SK-N-MC (cell line): Measurements from ENCODE around the gene CRIP3.
"Not testable (repeated sequence)": the region's sequence is repeated elsewhere in the genome, so short reads cannot be mapped to it uniquely, and the experiment has no call there.

Experiments
- DNase-seq: peaks from one replicate; pipeline ENCODE4 v3.0.0-alpha.2; 2011; ENCODE audit warnings: low read depth, low spot score
- H3K27ac ChIP-seq: fragments of 200-600 bp; sonication (generic); 2 replicates; pipeline ENCODE4 v1.5.1; 2016; ENCODE audit warnings: mixed run types
- H3K36me3 ChIP-seq: fragments of 200-600 bp; sonication (generic); 2 replicates; pipeline ENCODE4 v1.6.1; 2017; ENCODE audit warnings: antibody characterized with exemption, low read length, mixed read lengths; ENCODE audit not compliant: insufficient read depth
- H3K4me3 ChIP-seq: fragments of 200-600 bp; sonication (generic); 2 replicates; pipeline ENCODE4 v1.5.1; 2016
- H3K9ac ChIP-seq: fragments of 200-600 bp; sonication (generic); 2 replicates; pipeline ENCODE4 v1.8.0; 2017; ENCODE audit warnings: mixed run types, mixed read lengths; ENCODE audit not compliant: insufficient read length
- H3K9me3 ChIP-seq: fragments of 200-600 bp; sonication (generic); 2 replicates; pipeline ENCODE4 v1.6.1; 2017; ENCODE audit warnings: low read depth, mild to moderate bottlenecking, antibody characterized with exemption, low read length, moderate library complexity, mixed read lengths
- EZH2 ChIP-seq: fragments of 200-600 bp; sonication (generic); IDR thresholded peaks from one replicate; pipeline ENCODE4 v1.6.1; 2017; ENCODE audit warnings: antibody characterized with exemption
- FOXP2 ChIP-seq: optimal IDR thresholded peaks from 2 replicates; pipeline ENCODE3; 2011; ENCODE audit warnings: mild to moderate bottlenecking, moderate library complexity; ENCODE audit not compliant: insufficient read depth; ENCODE audit errors: extremely low read length, control extremely low read depth
- POLR2AphosphoS5 ChIP-seq: IDR thresholded peaks from 2 replicates; pipeline ENCODE4 v1.6.1; 2012; ENCODE audit warnings: mild to moderate bottlenecking, low read depth, low read length, borderline replicate concordance

CRIP3 gene

DNA sequence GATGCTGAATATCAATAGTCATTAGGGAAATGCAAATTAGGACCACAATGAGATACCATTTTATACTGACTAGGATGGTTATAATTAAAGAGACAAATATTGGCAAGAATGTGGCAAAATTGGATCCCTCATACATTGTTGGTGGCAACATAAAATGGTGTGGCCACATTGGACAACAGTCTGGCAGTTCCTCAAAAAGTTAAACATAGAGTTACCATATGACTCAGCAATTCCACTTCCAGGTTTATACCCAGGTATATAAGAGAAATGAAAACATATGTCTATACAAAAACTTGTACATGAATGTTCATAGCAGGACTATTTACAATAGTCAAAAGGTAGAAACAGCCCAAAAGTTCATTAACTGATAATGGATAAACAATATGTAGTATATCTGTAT, 2.0 kb upstream of the CRIP3 start:
- Histone ChIP-seq H3K4me3 (no peak overlapping the region), H3K9me3 (no peaks in the 10 kb centered on the region), H3K9ac (no peak overlapping the region), H3K36me3 (no peaks in the 10 kb centered on the region), H3K27ac (no peak overlapping the region)
- TF ChIP-seq EZH2 (no peak), POLR2AphosphoS5 (no peak), FOXP2 (no peak)
- DNase-seq = no peak

DNA sequence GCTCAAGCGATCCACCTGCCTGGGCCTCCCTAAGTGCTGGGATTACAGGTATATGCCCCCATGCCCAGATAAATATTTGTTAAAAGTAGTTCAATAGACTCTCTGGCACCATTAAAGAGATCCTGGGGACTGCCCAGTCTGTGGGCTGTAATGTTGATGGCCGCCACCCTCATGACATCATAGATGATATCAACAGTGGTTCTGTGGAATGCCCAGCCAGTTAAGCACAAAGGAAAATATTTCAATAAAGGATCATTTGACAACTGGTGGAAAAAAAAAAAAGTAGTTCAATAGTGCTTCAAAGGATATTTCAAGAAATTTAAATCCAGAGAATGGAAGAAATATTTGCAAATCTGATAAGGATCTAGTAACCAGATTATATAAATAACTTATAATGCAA, 1.5 kb upstream of the CRIP3 start:
- H3K9ac ChIP-seq = no peak overlapping the region
- no peak overlapping the region for H3K4me3 ChIP-seq
- H3K36me3 ChIP-seq = no peaks in the 10 kb centered on the region
- H3K9me3 ChIP-seq = no peaks in the 10 kb centered on the region
- TF ChIP-seq POLR2AphosphoS5 = no peak
- TF ChIP-seq EZH2 = no peak
- TF ChIP-seq FOXP2 = no peak
- DNase-seq = no peak
- H3K27ac ChIP-seq = no peak overlapping the region

DNA sequence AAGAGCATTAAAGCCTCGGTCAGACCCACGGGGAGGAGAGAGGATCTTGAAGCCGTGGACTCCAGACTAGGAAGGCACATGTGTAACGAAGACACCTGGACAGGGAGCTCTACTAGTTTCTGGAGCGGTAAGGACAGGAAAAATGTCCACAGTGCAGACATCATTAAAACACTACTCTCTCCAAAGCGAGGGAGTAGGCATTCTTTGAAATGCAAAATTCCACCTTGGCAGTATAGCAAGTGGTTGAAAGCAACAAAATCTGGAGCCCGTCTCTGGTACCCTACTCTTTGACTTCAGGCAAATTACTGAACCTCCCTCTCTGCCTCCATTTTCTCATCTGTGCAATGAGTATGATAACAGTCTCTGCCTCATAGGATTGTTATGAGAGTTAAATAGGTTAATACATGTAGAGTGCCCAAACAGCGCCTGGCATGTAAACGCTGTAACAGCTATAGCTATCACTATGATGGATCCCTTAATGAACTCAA, 408 bp upstream of the CRIP3 start:
- H3K9me3 ChIP-seq = no peaks in the 10 kb centered on the region
- peak overlapping the region; percentile 36; the same call in 1 of the 2 replicates for H3K4me3 ChIP-seq
- no peak for DNase-seq
- no peak overlapping the region for H3K27ac ChIP-seq
- H3K9ac ChIP-seq = no peak overlapping the region
- TF ChIP-seq FOXP2 = no peak
- no peak for TF ChIP-seq POLR2AphosphoS5
- no peak for TF ChIP-seq EZH2
- no peaks in the 10 kb centered on the region for H3K36me3 ChIP-seq

DNA sequence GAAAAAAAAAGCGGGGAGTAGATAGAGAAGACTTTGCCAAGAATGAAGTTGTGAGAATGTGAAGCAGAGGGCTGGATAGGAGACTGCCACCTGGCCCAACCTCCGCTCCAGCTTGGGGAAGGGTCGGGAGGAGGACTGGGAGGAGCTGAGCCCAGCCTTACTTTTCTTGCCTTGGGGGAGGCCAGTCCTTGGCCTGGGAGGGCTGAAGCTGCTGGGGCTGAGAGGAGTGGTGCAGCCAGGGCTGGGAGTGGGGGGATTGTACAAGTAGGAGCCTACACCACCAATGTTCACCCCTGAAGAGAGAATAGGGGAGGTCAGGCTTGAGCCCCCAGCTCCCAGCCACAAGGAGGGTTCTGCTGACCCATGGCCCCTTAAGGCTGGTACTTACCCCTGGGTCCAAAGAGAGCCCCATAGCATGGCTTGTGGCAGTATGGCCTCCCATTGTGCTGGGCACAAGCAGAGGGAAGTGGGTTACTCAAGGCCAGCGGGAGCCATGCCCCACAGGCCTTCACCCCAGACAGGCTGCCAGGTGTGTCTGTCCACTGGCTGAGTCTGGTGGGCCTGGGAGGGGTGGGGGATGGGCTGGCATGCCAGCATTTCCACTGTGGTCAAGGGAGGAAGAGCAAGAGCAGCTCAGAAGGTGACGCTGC, 1.1 kb downstream of the CRIP3 start:
- TF ChIP-seq POLR2AphosphoS5 (no peak), EZH2 (no peak), FOXP2 (no peak)
- Histone ChIP-seq H3K4me3 (no peak overlapping the region), H3K36me3 (no peaks in the 10 kb centered on the region), H3K9ac (no peak overlapping the region), H3K9me3 (no peaks in the 10 kb centered on the region), H3K27ac (no peak overlapping the region)
- no peak for DNase-seq

DNA sequence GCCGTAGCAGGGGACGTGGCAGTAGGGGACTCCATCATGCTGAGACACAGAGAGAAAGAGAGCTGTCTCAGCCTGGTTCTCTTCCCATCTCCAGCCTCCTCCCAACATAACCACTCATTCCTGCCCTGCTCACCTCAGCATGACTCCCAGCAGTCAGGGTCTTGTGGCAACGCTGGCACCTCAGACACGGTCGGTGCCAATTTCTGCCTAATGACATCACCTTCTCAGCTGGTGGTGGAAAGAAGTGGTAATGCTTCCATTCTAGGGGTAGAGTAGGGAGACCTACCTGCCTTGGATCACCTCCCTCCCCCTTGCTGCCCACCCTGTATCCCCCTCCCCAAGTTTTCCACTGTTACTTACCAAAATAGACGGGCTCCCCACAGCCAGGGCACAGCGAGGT, 2.5 kb downstream of the CRIP3 start:
- H3K4me3 ChIP-seq = no peak overlapping the region
- TF ChIP-seq POLR2AphosphoS5 (no peak), EZH2 (no peak), FOXP2 (no peak)
- no peak overlapping the region for H3K9ac ChIP-seq
- no peaks in the 10 kb centered on the region for H3K36me3 ChIP-seq
- no peaks in the 10 kb centered on the region for H3K9me3 ChIP-seq
- no peak overlapping the region for H3K27ac ChIP-seq
- DNase-seq = no peak

DNA sequence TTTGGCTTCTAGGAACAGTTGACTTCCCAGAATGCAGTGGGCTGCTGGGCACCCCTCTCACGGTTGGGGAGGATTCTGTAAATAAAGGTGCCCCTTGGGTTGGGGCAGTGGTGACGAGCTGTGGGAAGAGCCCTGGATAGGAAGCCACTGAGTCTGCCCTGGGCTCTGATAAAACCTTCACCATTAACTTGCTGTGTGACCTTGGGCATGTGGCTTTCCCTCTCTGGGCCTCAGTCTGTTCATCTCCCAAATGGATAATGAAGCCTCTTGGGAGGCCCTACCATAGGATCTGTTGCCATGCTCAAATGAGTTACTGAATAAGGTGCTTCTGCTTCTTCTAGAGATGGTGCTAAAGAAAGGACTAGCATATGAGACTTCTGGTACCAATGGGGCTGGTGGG, 3.7 kb downstream of the CRIP3 start:
- Histone ChIP-seq H3K27ac (no peak overlapping the region), H3K9me3 (no peaks in the 10 kb centered on the region), H3K4me3 (no peak overlapping the region), H3K9ac (no peak overlapping the region), H3K36me3 (no peaks in the 10 kb centered on the region)
- TF ChIP-seq POLR2AphosphoS5 = no peak
- no peak for TF ChIP-seq FOXP2
- no peak for TF ChIP-seq EZH2
- no peak for DNase-seq

DNA sequence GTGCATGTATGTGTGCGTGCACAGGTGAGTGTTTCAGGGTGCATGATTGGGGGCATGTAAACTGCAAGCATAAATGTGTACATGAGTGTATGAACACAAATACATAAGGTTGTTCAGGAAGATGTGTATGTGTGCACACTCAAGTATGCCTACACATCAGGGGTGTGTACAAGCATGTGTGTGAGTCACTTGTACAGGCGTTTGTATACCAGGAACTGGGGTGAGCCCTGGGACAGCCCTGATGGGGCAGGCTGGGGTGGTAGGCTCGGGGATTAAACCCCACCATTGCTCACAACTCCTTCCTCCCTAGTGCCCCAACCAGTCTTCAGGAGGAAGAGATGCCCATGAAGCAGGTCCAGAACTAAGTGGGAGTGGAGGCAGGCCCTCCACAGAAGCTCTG, 4.3 kb downstream of the CRIP3 start:
- TF ChIP-seq FOXP2 = no peak
- no peak for TF ChIP-seq EZH2
- no peak for TF ChIP-seq POLR2AphosphoS5
- no peaks in the 10 kb centered on the region for H3K36me3 ChIP-seq
- H3K27ac ChIP-seq = no peak overlapping the region
- no peak overlapping the region for H3K9ac ChIP-seq
- no peaks in the 10 kb centered on the region for H3K9me3 ChIP-seq
- no peak overlapping the region for H3K4me3 ChIP-seq
- DNase-seq = no peak

DNA sequence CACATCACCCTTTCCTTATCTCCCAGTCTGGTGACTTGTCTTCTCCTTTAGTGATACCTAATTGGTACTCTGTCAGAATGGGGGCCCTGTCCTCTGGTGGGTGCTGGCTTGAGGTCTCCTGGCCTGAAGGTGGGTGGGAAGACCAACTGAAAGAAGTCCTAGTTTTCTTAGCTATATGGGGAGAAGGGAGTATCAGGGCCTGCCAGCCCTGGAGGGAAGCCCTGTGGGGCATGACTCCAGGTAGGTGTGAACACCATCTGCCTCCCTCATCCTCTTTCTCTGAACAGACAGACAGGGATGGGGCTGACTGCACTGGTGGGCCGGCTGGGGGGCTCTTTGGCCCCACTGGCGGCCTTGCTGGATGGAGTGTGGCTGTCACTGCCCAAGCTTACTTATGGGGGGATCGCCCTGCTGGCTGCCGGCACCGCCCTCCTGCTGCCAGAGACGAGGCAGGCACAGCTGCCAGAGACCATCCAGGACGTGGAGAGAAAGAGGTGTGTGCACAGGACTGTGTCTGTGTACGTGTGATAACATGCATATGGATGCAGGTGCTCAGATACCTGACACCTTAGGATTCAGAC, 4.8 kb downstream of the CRIP3 start:
- no peak for TF ChIP-seq POLR2AphosphoS5
- TF ChIP-seq FOXP2 = no peak
- TF ChIP-seq EZH2 = no peak
- H3K4me3 ChIP-seq = no peak overlapping the region
- no peak for DNase-seq

DNA sequence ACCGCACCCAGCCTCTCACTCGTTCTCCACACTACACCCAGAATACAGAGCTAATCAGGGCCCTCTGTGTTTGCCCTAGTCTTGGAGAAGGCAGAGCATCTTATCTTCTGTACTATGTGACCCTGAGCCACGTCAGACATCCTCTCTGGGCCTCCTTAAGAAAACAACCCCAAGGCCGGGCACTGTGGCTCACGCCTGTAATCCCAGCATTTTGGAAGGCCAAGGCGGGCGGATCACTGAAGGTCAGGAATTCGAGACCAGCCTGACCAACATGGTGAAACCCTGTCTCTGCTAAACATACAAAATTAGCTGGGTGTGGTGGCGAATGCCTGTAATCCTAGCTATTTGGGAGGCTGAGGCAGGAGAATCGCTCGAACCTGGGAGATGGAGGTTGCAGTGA, 5.6 kb downstream of the CRIP3 start:
- H3K9ac ChIP-seq, H3K4me3 ChIP-seq, DNase-seq, H3K9me3 ChIP-seq, H3K36me3 ChIP-seq, H3K27ac ChIP-seq: not testable (repeated sequence)

More for the DNA sequence above, 4.8 kb downstream of the CRIP3 start:
- Histone ChIP-seq H3K27ac (no peak overlapping the region), H3K9me3 (no peaks in the 10 kb centered on the region), H3K9ac (no peak overlapping the region), H3K36me3 (no peaks in the 10 kb centered on the region)
